GM21619 (cell line): Measurements from ENCODE around the gene TRMO.

Experiments
- ATAC-seq: cut with Tn5 transposase; IDR thresholded peaks from one replicate; pipeline ENCODE4 v1.9.1; 2021; ENCODE audit not compliant: unreplicated experiment

The TRMO gene

DNA sequence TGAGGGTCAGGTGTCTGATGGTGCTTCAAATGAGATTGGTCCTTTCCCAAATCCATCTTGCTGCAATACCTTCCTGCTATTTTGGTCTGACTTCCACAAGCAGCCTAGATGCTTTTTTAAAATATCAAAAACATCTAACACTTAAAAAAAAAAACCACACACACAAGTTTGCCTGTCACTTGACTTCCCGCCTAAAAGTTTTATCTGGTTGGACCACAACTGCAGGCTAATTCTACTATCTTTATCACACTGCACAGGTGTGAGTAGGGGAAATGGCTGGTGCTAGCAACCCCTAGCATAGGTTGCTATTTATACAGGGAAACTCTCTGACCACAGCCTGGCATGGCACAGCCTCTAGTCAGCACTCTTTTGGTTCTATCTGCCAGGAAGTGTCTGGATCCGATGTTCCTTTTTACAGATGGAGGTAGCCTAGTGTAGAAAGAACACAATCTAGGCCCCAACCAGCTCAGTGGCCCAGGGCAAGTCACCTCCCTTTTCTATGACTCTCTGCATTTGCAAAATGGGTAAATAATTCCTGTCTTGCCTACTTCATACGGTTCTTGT lies 15.9 kb upstream of the TRMO start, which contains the start of gene HEMGN:
Gene HEMGN (minus strand): TSS at position 92 of the 564 bp plus-strand sequence. CDS start 36 bp downstream, at position 56.
- no peak for ATAC-seq

DNA sequence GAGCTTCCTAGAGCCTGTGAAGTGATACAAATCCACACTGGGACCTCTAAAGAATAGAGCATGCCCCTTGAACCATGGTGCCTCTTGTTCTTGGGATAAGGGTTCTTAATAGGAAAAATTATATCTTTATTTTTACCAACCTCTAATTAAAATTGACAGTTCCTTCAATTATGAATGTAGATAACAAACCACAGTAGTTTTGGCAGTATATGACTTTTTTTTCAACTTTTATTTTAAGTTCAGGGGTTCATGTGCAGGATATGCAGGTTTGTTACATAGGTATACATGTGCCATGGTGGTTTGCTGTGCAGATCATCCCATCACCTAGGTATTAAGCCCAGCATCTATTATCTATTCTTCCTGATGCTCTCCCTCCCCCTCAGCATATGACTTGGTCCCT lies 14.7 kb upstream of the TRMO start:
- no peak for ATAC-seq

DNA sequence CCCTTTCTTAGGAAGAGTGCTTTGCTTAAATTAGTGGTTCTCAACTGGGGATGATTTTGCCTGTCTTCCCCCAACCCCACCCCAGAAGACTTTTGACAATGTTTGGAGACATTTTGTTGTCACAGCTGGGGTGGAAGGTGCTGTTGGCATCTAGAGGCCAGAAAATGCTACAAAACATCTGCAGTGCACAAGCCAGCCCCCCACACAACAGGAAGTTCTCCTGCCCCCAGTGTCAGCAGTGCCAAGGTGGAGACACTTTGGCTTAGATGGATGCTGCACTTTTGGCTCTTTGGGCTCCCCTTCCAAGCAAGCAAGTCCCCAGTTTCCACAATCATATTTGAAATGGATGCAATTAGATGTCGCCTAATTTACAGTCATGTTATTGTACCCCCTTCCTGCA lies 13.0 kb upstream of the TRMO start:
- ATAC-seq: no peak

DNA sequence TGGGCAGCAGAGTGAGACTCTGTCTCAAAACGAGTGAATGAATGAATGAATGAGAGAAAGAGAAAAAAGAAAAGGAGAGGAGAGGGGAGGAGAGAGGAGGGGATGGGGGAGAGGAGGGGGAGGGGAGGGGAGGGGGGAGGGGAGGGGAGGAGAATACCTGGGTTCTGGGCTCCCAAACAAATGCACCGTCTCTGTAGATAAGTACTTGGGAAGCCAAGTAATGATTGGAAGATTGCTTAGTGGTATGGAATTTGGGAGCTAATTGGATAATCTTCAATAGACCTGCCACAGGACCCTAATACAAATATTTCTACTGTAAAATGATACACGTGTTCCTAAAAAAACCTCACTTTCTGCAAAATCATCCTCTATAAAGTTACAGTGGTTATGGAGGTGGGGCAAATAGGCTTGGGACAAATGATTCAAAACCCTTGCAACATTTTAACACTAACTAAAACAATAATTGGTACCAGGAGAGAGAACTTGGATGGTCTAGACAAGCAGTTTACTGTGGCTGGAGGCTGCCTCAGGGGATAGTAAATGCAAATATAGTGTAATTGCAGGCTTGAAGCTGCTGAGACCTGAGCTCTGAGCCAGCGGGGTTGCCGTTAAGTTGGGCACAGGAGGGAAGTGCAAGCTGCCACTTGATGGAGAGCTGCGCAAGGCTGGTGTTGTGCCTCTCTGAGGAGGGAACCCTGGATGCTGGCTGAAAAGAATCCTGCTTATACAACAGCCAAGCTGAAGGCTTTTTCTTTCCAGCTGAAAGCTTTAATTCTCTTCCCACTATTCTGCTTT lies 12.2 kb upstream of the TRMO start:
- no peak for ATAC-seq

DNA sequence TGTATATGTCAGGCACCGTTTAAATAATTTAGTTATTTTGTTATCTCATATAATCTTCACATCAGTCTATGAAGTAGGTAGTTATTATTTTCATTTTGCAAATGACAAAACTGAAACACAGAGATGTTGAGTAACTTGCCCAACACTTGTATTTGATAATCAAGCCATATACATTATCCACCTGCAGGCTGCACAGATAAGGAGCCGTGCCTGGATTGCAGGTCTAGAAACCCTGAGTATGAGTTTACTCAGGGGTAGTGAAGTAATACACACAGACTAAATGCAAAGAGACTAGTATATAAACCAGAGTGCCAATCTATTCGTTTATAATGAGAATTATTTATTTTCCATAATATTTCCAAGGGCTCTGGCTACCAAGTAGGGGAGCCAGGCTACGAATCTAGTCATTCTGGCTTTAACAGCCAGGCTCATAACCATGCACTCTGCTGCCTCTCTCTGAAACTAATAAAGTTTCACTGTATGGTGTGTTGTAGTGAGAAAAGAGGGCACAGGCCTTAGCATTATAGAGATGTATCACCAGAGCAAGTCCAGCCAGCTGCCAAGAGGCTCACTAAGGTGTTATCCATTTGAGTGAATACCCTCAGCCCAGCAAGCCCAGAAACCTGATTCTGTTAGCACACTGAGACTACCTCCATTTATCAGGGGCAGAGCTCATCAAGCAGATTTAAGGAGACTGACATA lies 11.1 kb upstream of the TRMO start:
- ATAC-seq: no peak

DNA sequence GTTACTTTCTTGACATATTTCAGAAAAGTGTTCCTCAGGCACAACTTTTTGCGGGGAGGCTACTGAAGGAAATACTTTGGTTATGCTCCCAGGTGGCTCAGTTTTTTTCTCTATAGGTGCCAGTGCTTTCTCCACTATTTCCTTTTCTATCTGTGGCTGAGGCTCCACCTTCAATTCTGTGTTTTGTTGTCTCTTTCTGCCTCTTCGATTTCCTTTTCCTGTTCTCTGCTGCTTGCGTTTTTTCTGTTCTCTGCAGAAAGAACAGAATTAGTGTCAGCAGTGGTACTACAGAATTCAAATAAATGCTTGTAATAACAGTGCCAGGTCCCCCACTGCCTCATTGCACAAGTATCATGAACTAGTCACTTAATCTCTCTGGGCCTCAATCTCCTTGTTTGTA lies 8.7 kb upstream of the TRMO start:
- ATAC-seq: no peak

DNA sequence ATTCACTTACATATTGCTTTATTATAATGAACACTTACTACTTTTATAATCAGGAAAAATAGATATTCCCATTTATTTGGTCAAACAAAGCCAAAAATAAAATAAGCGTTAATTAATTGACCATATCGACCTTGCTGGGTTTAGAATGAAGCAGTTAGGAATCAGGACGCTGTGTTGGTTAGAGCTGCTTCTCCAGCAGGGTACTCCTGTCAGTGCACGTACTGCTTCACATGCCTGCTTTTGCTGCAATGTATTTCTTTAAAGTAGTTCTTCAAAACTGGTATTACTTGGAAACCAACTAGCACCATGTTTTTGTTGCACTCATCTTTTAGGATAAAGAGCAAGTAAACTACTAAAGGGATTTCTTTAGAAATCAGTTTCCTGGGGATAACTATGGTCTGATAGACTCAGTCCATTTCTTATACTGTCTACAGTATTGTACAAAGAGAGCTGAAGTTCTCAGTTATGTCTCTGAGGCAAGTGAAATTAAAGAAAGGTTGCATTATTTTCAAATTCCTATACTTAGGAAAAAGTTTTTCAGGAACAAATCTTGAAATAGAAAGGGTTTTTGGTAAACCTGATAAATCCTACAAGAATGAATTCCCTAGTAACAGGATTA lies 6.8 kb upstream of the TRMO start:
- no peak for ATAC-seq

DNA sequence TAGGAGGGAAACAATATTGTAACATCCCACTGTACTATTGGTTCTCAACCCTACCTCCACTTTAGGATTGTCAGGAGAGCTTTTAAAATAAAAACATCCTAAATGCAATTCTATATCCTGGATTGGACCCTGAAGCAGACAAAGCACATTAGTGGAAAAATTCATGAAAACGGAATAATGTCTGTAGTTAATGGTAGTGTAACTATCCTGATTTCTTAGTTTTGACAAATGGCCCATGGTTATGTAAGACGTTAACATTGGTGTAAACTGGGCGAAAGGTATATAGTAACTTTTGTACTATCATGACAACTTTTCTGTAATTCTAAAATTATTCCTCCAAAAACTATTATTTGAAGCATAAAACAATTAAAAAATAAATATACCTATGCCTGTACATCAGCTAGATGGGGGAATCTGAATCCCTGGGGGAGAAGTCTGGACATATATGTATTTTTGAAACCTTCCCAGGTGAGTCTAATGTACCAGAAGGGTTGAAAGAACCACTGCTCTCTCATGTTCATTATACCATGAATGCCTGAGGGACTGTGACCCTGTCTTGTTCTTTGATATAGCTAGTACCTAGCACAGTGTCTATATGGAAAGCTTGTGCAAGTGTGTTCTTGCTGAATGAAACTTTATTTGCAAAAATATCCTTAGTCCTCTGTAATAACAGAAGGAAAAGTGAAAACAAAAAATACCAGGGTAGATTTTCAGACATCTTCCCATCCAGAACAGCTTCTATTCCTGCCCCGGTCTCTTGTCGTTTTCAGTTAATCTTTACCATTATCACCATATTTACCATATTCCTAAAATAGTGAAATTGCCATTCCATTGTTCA lies 3.4 kb upstream of the TRMO start:
- no peak for ATAC-seq

DNA sequence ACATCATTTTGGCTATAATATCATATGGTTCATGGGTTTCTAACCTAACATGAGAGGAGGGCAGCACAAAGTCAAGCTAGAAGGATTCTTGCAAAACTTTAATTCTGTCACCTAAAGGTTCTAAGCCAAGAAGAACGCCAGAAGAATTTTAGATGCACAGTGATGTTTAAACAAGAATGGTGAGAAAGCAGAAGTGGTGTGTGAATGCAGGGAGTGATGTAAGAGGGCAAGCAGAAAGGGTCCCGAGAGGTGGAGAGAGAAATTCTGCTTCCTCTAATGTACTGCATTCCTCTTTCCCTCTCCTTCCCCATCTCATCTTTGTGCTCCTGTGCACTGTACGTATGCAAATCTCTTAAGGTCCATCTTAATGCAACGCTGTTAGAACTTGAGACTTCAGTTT lies 2.1 kb upstream of the TRMO start:
- no peak for ATAC-seq

DNA sequence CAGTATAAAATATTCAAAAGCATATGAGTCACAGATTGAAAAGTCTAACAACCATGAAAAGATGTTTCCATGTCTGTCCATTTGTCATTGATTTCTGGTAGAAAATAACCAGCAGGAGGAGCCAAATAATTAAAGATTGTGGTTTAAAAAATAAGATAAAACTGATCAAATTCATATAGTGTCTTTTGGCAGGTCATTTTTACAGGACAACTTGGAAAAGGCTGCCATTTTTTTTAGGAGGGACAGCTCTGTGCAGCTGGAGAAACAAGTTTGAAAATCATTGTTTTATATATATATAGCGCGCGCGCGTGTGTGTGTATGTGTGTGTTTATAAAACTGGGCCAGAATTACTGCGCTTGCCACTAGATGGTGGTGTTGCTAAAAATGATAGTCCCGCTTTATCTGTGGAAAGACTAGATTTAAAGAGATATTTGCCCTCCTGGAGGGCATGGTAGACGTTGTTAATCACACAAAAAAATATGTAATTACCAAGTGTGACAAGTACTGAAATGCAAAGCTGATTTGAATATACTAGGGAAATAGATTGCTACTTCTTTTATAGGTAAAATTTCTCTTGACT lies 1.3 kb upstream of the TRMO start:
- ATAC-seq: no peak

DNA sequence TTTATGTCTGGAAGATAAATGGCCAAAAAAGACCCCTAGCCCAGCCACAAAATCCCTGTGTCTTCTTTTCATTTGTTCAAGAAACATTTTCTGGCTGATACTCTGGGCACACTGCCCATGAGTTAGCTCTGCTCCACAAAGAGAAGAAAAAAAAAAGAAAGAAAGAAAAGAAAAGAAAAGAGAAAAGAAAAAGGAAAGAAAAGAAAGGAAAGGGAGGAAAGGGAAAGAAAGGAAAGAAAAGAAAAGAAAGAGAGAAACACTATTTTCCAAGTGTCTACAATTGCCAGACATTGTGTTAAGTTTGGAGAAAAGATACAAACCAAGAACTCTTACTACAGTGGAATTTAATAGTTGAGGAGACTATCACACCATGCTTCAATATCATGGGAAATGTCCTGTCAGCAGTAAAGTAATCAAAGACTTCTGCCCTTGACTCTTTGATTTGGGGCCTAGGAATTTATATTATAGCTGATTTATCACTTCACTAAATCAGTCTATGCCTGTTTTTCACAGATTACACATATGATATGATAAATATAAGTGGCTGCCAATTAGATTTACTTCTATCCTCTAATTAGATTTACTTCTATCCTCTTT lies 3.0 kb downstream of the TRMO start:
- ATAC-seq: no peak

DNA sequence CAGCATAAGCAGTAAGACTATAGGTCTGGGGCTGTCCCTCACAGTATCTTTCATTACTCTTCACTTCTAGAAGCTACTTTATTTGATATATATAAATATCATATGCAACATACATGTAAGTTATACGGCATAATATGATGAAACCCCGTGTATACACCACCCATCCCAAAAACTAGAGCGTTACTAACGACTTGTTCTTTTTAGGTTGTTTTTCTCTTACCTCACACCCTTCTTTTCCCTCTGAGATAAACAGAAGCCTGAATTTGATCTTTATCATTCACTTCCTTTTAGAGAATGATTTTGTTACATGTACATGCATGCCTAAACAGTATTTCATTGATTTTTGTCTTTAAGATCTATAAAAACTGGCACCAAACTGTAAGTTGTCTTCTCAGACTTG lies 3.7 kb downstream of the TRMO start:
- ATAC-seq: no peak

DNA sequence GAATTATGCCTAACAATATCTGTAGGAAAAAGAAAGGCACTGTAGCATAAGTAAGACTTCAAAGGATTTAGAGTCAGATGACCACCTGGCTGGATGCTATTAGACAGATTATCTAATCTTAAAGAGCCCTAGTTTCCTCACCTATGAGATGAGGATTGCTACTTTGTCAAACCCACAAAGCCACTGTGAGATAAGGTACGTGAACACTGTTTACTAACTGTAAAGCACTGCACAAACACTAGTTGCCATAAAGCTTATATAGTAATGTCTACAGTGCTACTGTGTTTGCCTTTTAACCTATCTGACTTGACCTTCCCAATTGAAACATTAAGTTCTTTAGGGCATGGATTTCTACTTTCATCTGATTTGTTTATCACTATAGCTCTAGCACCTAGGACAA lies 10.3 kb downstream of the TRMO start:
- no peak for ATAC-seq

DNA sequence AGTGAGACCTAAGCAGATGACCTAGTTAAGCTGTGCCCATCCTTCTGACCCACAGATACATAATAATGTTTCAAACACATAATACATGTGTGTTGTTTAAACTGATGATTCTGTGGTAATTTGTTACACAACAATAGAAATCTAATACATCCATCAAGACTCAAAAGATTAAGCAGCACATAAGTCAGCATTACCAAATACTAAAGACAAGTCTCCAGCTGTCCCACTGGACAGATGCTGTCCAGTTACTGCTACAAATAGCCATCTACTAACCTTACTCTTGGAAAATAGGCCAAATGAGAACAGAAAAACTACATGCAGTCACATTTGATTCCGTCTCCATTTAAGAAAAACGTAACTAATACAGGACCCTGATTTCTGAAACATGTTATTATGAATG lies 10.8 kb downstream of the TRMO start:
- no peak for ATAC-seq

DNA sequence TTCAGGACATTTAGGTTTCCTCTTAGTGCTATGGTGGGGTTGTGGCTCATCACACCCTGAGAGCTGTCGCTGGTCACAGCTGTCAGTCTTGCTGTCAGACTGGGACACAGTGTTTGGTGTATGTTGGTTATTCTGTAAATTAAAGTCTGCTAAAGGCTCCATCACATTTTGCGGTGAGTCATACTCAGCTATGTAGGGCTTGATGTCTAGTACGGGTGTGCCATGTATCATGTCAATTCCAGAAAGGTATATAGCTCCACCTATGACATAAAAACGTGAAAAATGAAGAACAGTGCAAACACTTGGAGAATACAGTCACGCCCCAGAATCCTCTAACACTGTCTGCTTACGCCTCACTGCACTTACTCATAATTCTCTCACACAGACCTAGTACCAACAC lies 11.9 kb downstream of the TRMO start:
- ATAC-seq: no peak

DNA sequence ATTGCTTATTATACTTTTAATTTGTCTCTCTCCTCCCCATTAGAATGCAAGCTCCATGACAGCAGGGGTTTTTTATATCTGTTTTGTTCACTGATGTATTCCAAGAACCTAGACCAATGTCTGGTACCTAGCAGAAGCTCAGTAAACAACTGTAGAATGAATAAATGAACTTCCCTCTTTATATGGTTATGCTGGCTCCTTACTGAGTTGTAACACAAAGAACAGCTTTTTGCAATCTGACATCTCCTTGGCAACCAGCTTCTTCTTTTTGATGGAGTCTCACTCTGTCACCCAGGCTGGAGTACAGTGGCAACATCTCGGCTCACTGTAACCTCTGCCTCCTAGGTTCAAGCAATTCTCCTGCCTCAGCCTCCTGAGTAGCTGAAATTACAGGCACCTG lies 13.6 kb downstream of the TRMO start:
- no peak for ATAC-seq

DNA sequence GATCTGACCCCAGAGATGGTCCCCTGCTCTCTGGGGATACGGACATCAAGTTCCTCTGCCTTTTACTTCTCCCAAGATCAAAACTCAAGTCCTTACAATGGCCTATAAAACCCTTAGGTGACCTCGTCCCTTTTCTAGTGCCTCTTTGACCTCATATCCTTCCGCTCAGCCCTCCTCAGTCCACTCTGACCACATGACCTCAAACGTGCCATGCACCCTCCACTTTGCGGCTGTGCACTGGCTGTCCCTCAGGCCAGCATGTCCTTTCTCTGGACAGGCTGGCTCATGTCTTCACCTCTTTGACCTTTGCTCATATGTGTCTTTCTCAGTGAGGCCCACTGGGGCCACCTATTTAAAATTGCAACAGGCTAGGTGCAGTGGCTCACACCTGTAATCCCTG lies 14.7 kb downstream of the TRMO start:
- ATAC-seq: no peak

DNA sequence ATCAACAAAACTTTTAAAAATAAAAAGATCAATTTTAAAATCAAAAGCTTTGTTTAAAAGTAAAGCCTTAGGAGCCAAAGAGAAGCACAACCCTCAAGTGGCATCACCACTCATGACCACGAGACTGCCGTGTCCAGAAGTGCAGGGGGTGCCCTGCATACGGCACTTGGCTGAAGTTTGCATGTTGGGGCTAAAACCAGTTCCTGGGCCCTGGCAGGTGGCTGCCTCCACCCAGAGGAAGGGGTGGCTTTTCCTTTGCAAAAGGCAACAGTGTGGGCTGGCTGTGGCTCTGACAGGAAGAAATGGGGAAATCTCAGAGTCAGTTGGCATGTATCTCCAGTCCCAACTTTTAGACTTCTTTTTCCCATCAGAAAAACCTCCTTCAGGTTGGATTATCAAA lies 15.3 kb downstream of the TRMO start:
- ATAC-seq: no peak

DNA sequence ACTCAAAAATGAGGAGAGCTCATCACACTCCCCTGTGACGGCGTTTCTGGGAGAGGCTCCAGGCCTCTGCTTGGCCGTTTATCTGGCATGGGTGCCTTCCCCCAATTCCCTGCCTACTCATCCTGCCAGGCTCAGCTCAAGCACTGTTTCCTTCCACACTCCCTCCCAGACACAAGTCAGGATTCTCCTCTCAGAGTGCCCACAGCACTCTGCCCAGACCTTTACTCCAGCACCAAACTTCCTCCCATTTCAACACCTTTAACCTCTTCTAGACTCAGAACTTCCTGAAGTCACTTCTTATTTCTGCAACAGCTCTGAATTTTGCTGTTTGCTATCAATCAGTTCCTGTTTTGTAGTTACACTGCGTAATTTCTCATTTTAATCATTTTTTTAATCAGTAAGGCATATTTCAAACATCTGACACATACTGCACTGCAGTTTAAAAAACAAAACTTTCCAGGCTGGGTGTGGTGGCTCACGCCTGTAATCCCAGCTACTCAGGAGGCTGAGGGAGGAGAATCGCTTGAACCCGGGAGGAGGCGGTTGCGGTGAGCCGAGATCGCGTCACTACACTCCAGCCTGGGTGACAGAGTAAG lies 16.0 kb downstream of the TRMO start:
- ATAC-seq: no peak

DNA sequence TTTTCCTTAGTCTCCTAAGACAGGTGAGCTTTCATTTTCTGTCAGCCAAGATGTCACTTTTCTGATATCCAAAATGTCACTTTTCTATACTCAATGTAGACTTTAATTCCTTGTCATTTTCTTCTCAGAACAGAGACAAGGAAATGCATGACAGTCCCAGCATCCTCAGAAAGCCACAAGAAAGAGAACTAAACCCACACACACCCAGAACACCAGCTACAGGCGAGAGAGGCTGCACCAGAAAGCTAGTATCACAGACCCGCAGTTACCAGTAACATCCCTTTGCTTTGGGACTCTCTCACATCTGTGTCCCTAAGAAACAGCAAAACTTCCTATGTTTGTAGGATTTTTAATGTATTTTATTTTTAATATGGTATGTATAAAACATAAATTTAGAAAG lies 17.1 kb downstream of the TRMO start:
- no peak for ATAC-seq
